Sigmoid colon (tissue), 4 donors: ENCODE measurements around the gene APBB2.

Experiments
- EP300 ChIP-seq, 4 donors: sonication (generic); formaldehyde crosslinking; IDR thresholded peaks; one replicate each; pipeline ENCODE4 v1.6.1; 2017; ENCODE audit warnings: antibody characterized with exemption in 4 of 4
- POLR2A ChIP-seq, 2 donors: fragments of 450-650 bp; IDR thresholded peaks; one replicate each; pipeline ENCODE4 v1.6.1; 2016; ENCODE audit warnings: antibody characterized with exemption in 2 of 2, mild to moderate bottlenecking in 2 of 2, moderate library complexity in 2 of 2
- POLR2AphosphoS5 ChIP-seq, 4 donors: sonication (generic); formaldehyde crosslinking; IDR thresholded peaks; one replicate each; pipeline ENCODE4 v1.6.1; 2017; ENCODE audit warnings: antibody characterized with exemption in 4 of 4
- TF ChIP-seq, protein P1 (sequence below), 4 experiments: fragments of 450-650 bp in 3 of 4; fragments of 200-600 bp in 1 of 4; IDR thresholded peaks; one replicate each; pipeline ENCODE4 v1.5.1; 2016 to 2019; ENCODE audit warnings: antibody characterized with exemption in 4 of 4, mild to moderate bottlenecking in 3 of 4, moderate library complexity in 2 of 4

DNA sequence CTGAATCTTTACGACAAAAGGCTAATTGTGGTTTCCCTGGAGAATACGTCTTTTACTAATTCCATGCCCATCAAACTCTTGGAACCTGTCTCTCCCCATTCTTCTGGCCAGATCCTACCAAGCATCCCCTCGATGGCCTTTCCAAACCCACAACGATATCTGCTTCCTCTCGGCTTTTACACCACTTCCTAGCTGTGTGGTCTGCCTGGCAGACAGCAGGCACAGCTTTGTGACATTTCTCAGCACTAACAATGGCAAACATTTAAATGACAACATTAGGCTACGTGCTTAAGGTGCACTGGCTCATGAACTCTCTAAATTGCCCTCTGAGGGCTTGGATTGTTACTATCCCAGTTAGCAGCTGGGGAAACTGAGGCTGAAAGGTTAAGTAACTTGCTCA is 323.6 kb downstream of the APBB2 start:
- no peak for TF ChIP-seq EP300 (IDR thresholded peaks at IDR 0.05)
- TF ChIP-seq, protein P1, sequence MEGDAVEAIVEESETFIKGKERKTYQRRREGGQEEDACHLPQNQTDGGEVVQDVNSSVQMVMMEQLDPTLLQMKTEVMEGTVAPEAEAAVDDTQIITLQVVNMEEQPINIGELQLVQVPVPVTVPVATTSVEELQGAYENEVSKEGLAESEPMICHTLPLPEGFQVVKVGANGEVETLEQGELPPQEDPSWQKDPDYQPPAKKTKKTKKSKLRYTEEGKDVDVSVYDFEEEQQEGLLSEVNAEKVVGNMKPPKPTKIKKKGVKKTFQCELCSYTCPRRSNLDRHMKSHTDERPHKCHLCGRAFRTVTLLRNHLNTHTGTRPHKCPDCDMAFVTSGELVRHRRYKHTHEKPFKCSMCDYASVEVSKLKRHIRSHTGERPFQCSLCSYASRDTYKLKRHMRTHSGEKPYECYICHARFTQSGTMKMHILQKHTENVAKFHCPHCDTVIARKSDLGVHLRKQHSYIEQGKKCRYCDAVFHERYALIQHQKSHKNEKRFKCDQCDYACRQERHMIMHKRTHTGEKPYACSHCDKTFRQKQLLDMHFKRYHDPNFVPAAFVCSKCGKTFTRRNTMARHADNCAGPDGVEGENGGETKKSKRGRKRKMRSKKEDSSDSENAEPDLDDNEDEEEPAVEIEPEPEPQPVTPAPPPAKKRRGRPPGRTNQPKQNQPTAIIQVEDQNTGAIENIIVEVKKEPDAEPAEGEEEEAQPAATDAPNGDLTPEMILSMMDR (IDR thresholded peaks at IDR 0.05): no peak
- no peak for TF ChIP-seq POLR2A (IDR thresholded peaks at IDR 0.05)
- TF ChIP-seq POLR2AphosphoS5 (IDR thresholded peaks at IDR 0.05): no peak
